ENCODE measurements around the gene LAMC1.

- TF ChIP-seq POLR2A (IDR thresholded peaks at IDR 0.05) (no peak), CTCF (IDR thresholded peaks at IDR 0.05) (no peak), EP300 (IDR thresholded peaks at IDR 0.05) (no peak)
Observed at GRCh38 chr1:183093066-183093668, 69.9 kb downstream of the LAMC1 start.

Measured in tibial nerve (tissue), 4 donors.